HG03108 (cell line): ENCODE measurements around the gene OSBPL5.
"Not testable (repeated sequence)": the region's sequence is repeated elsewhere in the genome, so short reads cannot be mapped to it uniquely, and the experiment has no call there.

Source experiments
- ATAC-seq: cut with Tn5 transposase; IDR thresholded peaks from one replicate; pipeline ENCODE4 v1.9.1; 2021; ENCODE audit warnings: moderate library complexity; ENCODE audit not compliant: unreplicated experiment

Gene OSBPL5

GRCh38 chr11:3123761-3124733 is 41.1 kb downstream of the OSBPL5 start:
- no peak for ATAC-seq

GRCh38 chr11:3123305-3123704 is 41.8 kb downstream of the OSBPL5 start:
- ATAC-seq, result no peak

GRCh38 chr11:3122775-3123201 is 42.3 kb downstream of the OSBPL5 start:
- ATAC-seq, result no peak

- ATAC-seq, result no peak
Measured at GRCh38 chr11:3121931-3122774, 43.0 kb downstream of the OSBPL5 start.

- no peak for ATAC-seq
Measured at GRCh38 chr11:3121416-3121815, 43.7 kb downstream of the OSBPL5 start.

GRCh38 chr11:3120071-3120792 is 44.9 kb downstream of the OSBPL5 start:
- no peak for ATAC-seq

GRCh38 chr11:3119141-3119821 is 45.8 kb downstream of the OSBPL5 start:
- ATAC-seq, result no peak

- no peak for ATAC-seq
Measured at GRCh38 chr11:3115321-3115720, 49.8 kb downstream of the OSBPL5 start.

GRCh38 chr11:3113661-3114060 is 51.4 kb downstream of the OSBPL5 start:
- ATAC-seq, result not testable (repeated sequence)

- ATAC-seq, result no peak
Measured at GRCh38 chr11:3111919-3112690, 53.0 kb downstream of the OSBPL5 start.

- ATAC-seq, result no peak
Measured at GRCh38 chr11:3111466-3111865, 53.6 kb downstream of the OSBPL5 start.

GRCh38 chr11:3109921-3110706 is 55.0 kb downstream of the OSBPL5 start:
- no peak for ATAC-seq

GRCh38 chr11:3109434-3109833 is 55.7 kb downstream of the OSBPL5 start:
- no peak for ATAC-seq

- no peak for ATAC-seq
Measured at GRCh38 chr11:3108183-3108721, 56.9 kb downstream of the OSBPL5 start.

- no peak for ATAC-seq
Measured at GRCh38 chr11:3107608-3108182, 57.4 kb downstream of the OSBPL5 start.

GRCh38 chr11:3106736-3107524 is 58.2 kb downstream of the OSBPL5 start:
- no peak for ATAC-seq
